ENCODE results near the gene ADM2.

ADM2 gene

GRCh38 chr22:50452649-50453048 lies 28.7 kb upstream of the ADM2 start:
- Histone ChIP-seq H3K4me3 (ENCODE audit: low read depth, low read length) (no peak overlapping the region), H3K36me3 (replicated peaks) (peaks cover 58% of the 10 kb centered on the region), H3K27me3 (replicated peaks) (no peaks in the 10 kb centered on the region), H3K27ac (no peak overlapping the region)
- no peak for TF ChIP-seq CTCF (IDR thresholded peaks at IDR 0.05; ENCODE audit: low read depth, low read length, missing control alignments)
- in situ Hi-C loops (cut with HindIII; ENCODE audit: low pct_ligation_motif_present, low sequenced_read_pairs), result no loop called here
- DNase-seq, result no peak

GRCh38 chr22:50454556-50455075 lies 26.7 kb upstream of the ADM2 start:
- TF ChIP-seq CTCF (IDR thresholded peaks at IDR 0.05; ENCODE audit: low read depth, low read length, missing control alignments), result no peak
- no peak overlapping the region for H3K4me3 ChIP-seq (ENCODE audit: low read depth, low read length)
- H3K27me3 ChIP-seq (replicated peaks), result no peaks in the 10 kb centered on the region
- H3K36me3 ChIP-seq (replicated peaks), result peaks cover 54% of the 10 kb centered on the region
- no peak for DNase-seq
- H3K27ac ChIP-seq, result no peak overlapping the region
- in situ Hi-C loops (cut with HindIII; ENCODE audit: low pct_ligation_motif_present, low sequenced_read_pairs), result no loop called here

GRCh38 chr22:50455201-50455600 lies 26.1 kb upstream of the ADM2 start:
- no peak for DNase-seq
- peaks cover 53% of the 10 kb centered on the region for H3K36me3 ChIP-seq (replicated peaks)
- TF ChIP-seq CTCF (IDR thresholded peaks at IDR 0.05; ENCODE audit: low read depth, low read length, missing control alignments), result no peak
- in situ Hi-C loops (cut with HindIII; ENCODE audit: low pct_ligation_motif_present, low sequenced_read_pairs), result no loop called here
- H3K27me3 ChIP-seq (replicated peaks), result no peaks in the 10 kb centered on the region
- H3K27ac ChIP-seq, result no peak overlapping the region
- H3K4me3 ChIP-seq (ENCODE audit: low read depth, low read length), result no peak overlapping the region

GRCh38 chr22:50456026-50456425 lies 25.3 kb upstream of the ADM2 start:
- DNase-seq, result no peak
- Histone ChIP-seq H3K36me3 (replicated peaks) (peaks cover 58% of the 10 kb centered on the region), H3K27ac (no peak overlapping the region), H3K27me3 (replicated peaks) (no peaks in the 10 kb centered on the region), H3K4me3 (ENCODE audit: low read depth, low read length) (no peak overlapping the region)
- in situ Hi-C loops (cut with HindIII; ENCODE audit: low pct_ligation_motif_present, low sequenced_read_pairs), result no loop called here
- TF ChIP-seq CTCF (IDR thresholded peaks at IDR 0.05; ENCODE audit: low read depth, low read length, missing control alignments), result no peak

- peak; percentile 51 for TF ChIP-seq CTCF (IDR thresholded peaks at IDR 0.05; ENCODE audit: low read depth, low read length, missing control alignments)
- DNase-seq, result no peak
- in situ Hi-C loops (cut with HindIII; ENCODE audit: low pct_ligation_motif_present, low sequenced_read_pairs), result no loop called here
- Histone ChIP-seq H3K4me3 (ENCODE audit: low read depth, low read length) (no peak overlapping the region), H3K27me3 (replicated peaks) (no peaks in the 10 kb centered on the region), H3K27ac (no peak overlapping the region), H3K36me3 (replicated peaks) (peaks cover 64% of the 10 kb centered on the region)
Observed at GRCh38 chr22:50456466-50457234, 24.7 kb upstream of the ADM2 start.

Data from brain microvascular endothelial cell (primary cell).